ENCODE results near the gene RCBTB2. TPM values are rescaled to one million over a fixed set of nuclear protein-coding genes. Genes with fewer than 3 reads are reported as not detected.

RCBTB2 gene
- total RNA-seq, 1 experiment from 2014 or later: 11.7 TPM

- Histone ChIP-seq H3T11ph (ENCODE audit: low read length) (no peak overlapping the region), H4K8ac (replicated peaks; ENCODE audit: insufficient read length, low read depth, low read length) (no peak overlapping the region), H3K4ac (ENCODE audit: low read depth, low read length) (no peak overlapping the region), H2BK120ac (ENCODE audit: low read depth, low read length, poor library complexity, severe bottlenecking) (no peak overlapping the region), H3K27me3 (ENCODE audit: insufficient read depth, low read length) (no peaks in the 10 kb centered on the region), H4K5ac (ENCODE audit: insufficient read length, low read depth, low read length) (no peak overlapping the region), H3K23ac (ENCODE audit: insufficient read length, low read depth, low read length) (no peak overlapping the region), H3K23me2 (ENCODE audit: insufficient read length, low read depth, low read length, poor library complexity, severe bottlenecking) (no peaks in the 10 kb centered on the region), H2BK20ac (ENCODE audit: low read depth, low read length, poor library complexity, severe bottlenecking) (no peak overlapping the region), H3K79me2 (ENCODE audit: insufficient read depth, low read length) (no peaks in the 10 kb centered on the region), H4K20me1 (ENCODE audit: control insufficient read depth, insufficient read depth, insufficient read length) (no peaks in the 10 kb centered on the region), H2BK12ac (ENCODE audit: insufficient read length, low read depth, low read length) (no peak overlapping the region), H3K14ac (ENCODE audit: insufficient read depth, low read length) (no peak overlapping the region), H3K9me3 (ENCODE audit: control insufficient read depth, low read depth, low read length) (no peaks in the 10 kb centered on the region), H2BK5ac (ENCODE audit: insufficient read length, low read length) (no peak overlapping the region), H4K91ac (ENCODE audit: insufficient read length, low read depth, low read length) (no peak overlapping the region), H3K27ac (ENCODE audit: insufficient read length, low read depth, low read length) (no peak overlapping the region), H3K79me1 (ENCODE audit: insufficient read depth, low read depth, low read length, poor library complexity, severe bottlenecking) (no peaks in the 10 kb centered on the region), H3K56ac (ENCODE audit: insufficient read length, low read depth, low read length) (no peak overlapping the region), H3K4me1 (ENCODE audit: insufficient read depth, low read length) (no peaks in the 10 kb centered on the region), H3K4me2 (ENCODE audit: insufficient read depth, insufficient read length, low read length) (no peak overlapping the region), H3K18ac (ENCODE audit: insufficient read length, low read depth, low read length) (no peak overlapping the region), H3K9ac (ENCODE audit: extremely low read depth, insufficient read length, low read length) (no peak overlapping the region), H2BK15ac (ENCODE audit: low read depth, low read length) (no peak overlapping the region), H2AK5ac (ENCODE audit: insufficient read length, low read length) (no peak overlapping the region), H2AFZ (ENCODE audit: low read length) (no peak overlapping the region)
- no peak for TF ChIP-seq CTCF (conservative IDR thresholded peaks at IDR 0.05)
- WGBS (ENCODE audit: extremely low coverage, insufficient read length, low lambda C conversion rate): no CpG with 5 or more reads among the region's 1 CpG
- H3K4me1 Mint-ChIP-seq: no peaks in the 10 kb centered on the region
- H3K36me3 Mint-ChIP-seq (ENCODE audit: insufficient read depth in 1 of 3, low read depth in 3 of 3): peaks cover 0 to 8% (median 3%) of the 10 kb centered on the region in 3 experiments; a peak in 4 of 7 replicates
- no peaks in the 10 kb centered on the region; the same call in 1 of the 2 replicates for H3K27me3 Mint-ChIP-seq (ENCODE audit: low read depth)
- no peak overlapping the region for H3K27ac Mint-ChIP-seq
- no peak for DNase-seq
- no peak overlapping the region for H3K4me3 Mint-ChIP-seq
- H3K9me3 Mint-ChIP-seq: peaks cover 0 to 3% of the 10 kb centered on the region in 2 experiments; a peak in 2 of 5 replicates
These were observed 86.4 kb downstream of the RCBTB2 start for GRCh38 chr13:48446464-48446863.

All from H9 (cell line).